A549 (cell line): ENCODE measurements around the gene ATG16L1. TPM values are rescaled to one million over a fixed set of nuclear protein-coding genes. Genes with fewer than 3 reads are reported as not detected.
A peak's percentile ranks its signal among the peaks of the same experiment; 100 is the strongest.

Source experiments
- ATAC-seq, 2 experiments: fragments of 200-7000 bp in 1 of 2; fragments of >200 bp in 1 of 2; cut with Nextera tagmentation in 1 of 2; cut with Tn5 transposase in 1 of 2; 3 replicates each; pipeline versions ENCODE4 v1.8.0 to v1.9.1; 2018 to 2020; ENCODE audit warnings: mild to moderate bottlenecking in 1 of 2, moderate library complexity in 1 of 2
- CTCF ChIA-PET: fragments of 300-600 bp; sonication (Branson Sonifier 250); formaldehyde crosslinking; extraction: SDS; loops from one replicate; lab custom pipeline; 2021; ENCODE audit warnings: antibody characterized with exemption, inconsistent platforms; lab: Yijun Ruan, JAX
- POLR2A ChIA-PET: fragments of 350-600 bp; formaldehyde crosslinking; extraction: SDS; loops from one replicate; lab custom pipeline; 2021; ENCODE audit warnings: antibody characterized with exemption, inconsistent platforms; lab: Yijun Ruan, JAX
- DNase-seq, 2 experiments: peaks; one replicate each; pipeline versions ENCODE4 v3.0.0 to v3.0.0-alpha.2; 2011 to 2016; ENCODE audit warnings: low read depth in 1 of 2, low spot score in 1 of 2
- FAIRE-seq: peaks from 2 replicates; lab custom pipeline; 2011; peaks lifted over from hg19 to GRCh38; lab: Jason Lieb, UNC
- H3K27ac ChIP-seq, 2 experiments: fragments of >200 bp; sonication (Bioruptor Twin); formaldehyde crosslinking; 3 replicates each; pipeline ENCODE4 v1.5.1; 2016 to 2017
- H3K4me1 ChIP-seq: fragments of >200 bp; sonication (Bioruptor Twin); formaldehyde crosslinking; 3 replicates; pipeline ENCODE4 v1.6.1; 2016
- H3K4me2 ChIP-seq: fragments of >200 bp; sonication (Bioruptor Twin); formaldehyde crosslinking; 3 replicates; pipeline ENCODE4 v1.6.1; 2016
- H3K4me3 ChIP-seq: fragments of >200 bp; sonication (Bioruptor Twin); formaldehyde crosslinking; 3 replicates; pipeline ENCODE4 v1.5.1; 2016
- H3K9me3 ChIP-seq: fragments of >200 bp; sonication (Bioruptor Twin); formaldehyde crosslinking; 3 replicates; pipeline ENCODE4 v1.6.1; 2016
- ATOH8 ChIP-seq: fragments of 250-450 bp; sonication (Bioruptor Pico); IDR thresholded peaks from 2 replicates; pipeline ENCODE4 v1.5.0; 2020; ENCODE audit warnings: low read depth, mild to moderate bottlenecking, moderate library complexity
- BCL3 ChIP-seq: fragments of >200 bp; sonication (Bioruptor Twin); formaldehyde crosslinking; IDR thresholded peaks from 3 replicates; pipeline ENCODE4 v1.6.1; 2016
- BHLHE40 ChIP-seq: IDR thresholded peaks from 2 replicates; pipeline ENCODE4 v1.6.1; 2012; ENCODE audit warnings: low read depth, low read length, inconsistent platforms
- CBX2 ChIP-seq: fragments of 200-600 bp; sonication (generic); IDR thresholded peaks from 2 replicates; pipeline ENCODE4 v1.6.1; 2016; ENCODE audit warnings: low read depth, mild to moderate bottlenecking, borderline replicate concordance
- CHD4 ChIP-seq: fragments of 200-600 bp; sonication (generic); IDR thresholded peaks from 2 replicates; pipeline ENCODE4 v1.6.1; 2016; ENCODE audit warnings: antibody characterized with exemption, mild to moderate bottlenecking, borderline replicate concordance
- CTCF ChIP-seq: fragments of >200 bp; sonication (Bioruptor Twin); formaldehyde crosslinking; IDR thresholded peaks from 3 replicates; pipeline ENCODE4 v1.5.1; 2016
- E2F6 ChIP-seq: IDR thresholded peaks from 2 replicates; pipeline ENCODE4 v1.6.1; 2012; ENCODE audit warnings: low read depth, borderline replicate concordance
- EHF ChIP-seq: fragments of 250-450 bp; sonication (Bioruptor Pico); IDR thresholded peaks from 2 replicates; pipeline ENCODE4 v1.5.0; 2020; ENCODE audit warnings: mild to moderate bottlenecking
- EHMT2 ChIP-seq: fragments of 200-600 bp; sonication (generic); IDR thresholded peaks from 2 replicates; pipeline ENCODE4 v1.6.1; 2016; ENCODE audit warnings: antibody characterized with exemption, low read depth, mild to moderate bottlenecking, moderate library complexity
- FOSB ChIP-seq: fragments of 250-450 bp; sonication (Bioruptor Pico); IDR thresholded peaks from 2 replicates; pipeline ENCODE4 v1.5.0; 2020; ENCODE audit warnings: mild to moderate bottlenecking, moderate library complexity
- FOXS1 ChIP-seq: fragments of 250-450 bp; sonication (Bioruptor Pico); IDR thresholded peaks from 2 replicates; pipeline ENCODE4 v1.5.0; 2020; ENCODE audit warnings: mild to moderate bottlenecking, moderate library complexity
- HOXB13 ChIP-seq: fragments of 250-450 bp; sonication (Bioruptor Pico); IDR thresholded peaks from 2 replicates; pipeline ENCODE4 v1.5.0; 2020; ENCODE audit warnings: low read depth, mild to moderate bottlenecking, moderate library complexity
- HOXB5 ChIP-seq: fragments of 250-450 bp; sonication (Bioruptor Pico); IDR thresholded peaks from 2 replicates; pipeline ENCODE4 v1.5.0; 2020; ENCODE audit warnings: mild to moderate bottlenecking, moderate library complexity
- JUN ChIP-seq, 2 experiments: fragments of >200 bp; sonication (Bioruptor Twin); formaldehyde crosslinking; IDR thresholded peaks; 2 replicates in 1 of 2; 3 replicates in 1 of 2; pipeline ENCODE4 v1.6.1; 2016 to 2017
- JUNB ChIP-seq: fragments of >200 bp; sonication (Bioruptor Twin); formaldehyde crosslinking; IDR thresholded peaks from 2 replicates; pipeline ENCODE4 v1.6.1; 2016
- KDM5A ChIP-seq: fragments of 200-600 bp; sonication (generic); IDR thresholded peaks from 2 replicates; pipeline ENCODE4 v1.6.1; 2016; ENCODE audit warnings: antibody characterized with exemption, mild to moderate bottlenecking
- MAFK ChIP-seq: fragments of 450-650 bp; IDR thresholded peaks from 2 replicates; pipeline ENCODE4 v1.6.1; 2014; ENCODE audit not compliant: partially characterized antibody
- MAX ChIP-seq: IDR thresholded peaks from 2 replicates; pipeline ENCODE4 v1.6.1; 2012
- NPAS2 ChIP-seq: fragments of 250-450 bp; sonication (Bioruptor Pico); IDR thresholded peaks from 2 replicates; pipeline ENCODE4 v1.8.0; 2022; ENCODE audit warnings: mild to moderate bottlenecking, moderate library complexity, borderline replicate concordance
- NR3C1 ChIP-seq: fragments of >200 bp; sonication (Bioruptor Twin); formaldehyde crosslinking; IDR thresholded peaks from 3 replicates; pipeline ENCODE4 v1.6.1; 2017
- PHF8 ChIP-seq: fragments of 200-600 bp; sonication (generic); IDR thresholded peaks from 2 replicates; pipeline ENCODE4 v1.6.1; 2016; ENCODE audit warnings: low read depth, mild to moderate bottlenecking, antibody characterized with exemption, moderate library complexity, borderline replicate concordance
- POLR2A ChIP-seq: IDR thresholded peaks from 2 replicates; pipeline ENCODE4 v1.6.1; 2012; ENCODE audit warnings: mild to moderate bottlenecking, low read length
- POLR2AphosphoS2 ChIP-seq: conservative IDR thresholded peaks from 2 replicates; pipeline ENCODE4 v1.6.1; 2012; ENCODE audit warnings: low read length, improper control_type of control experiment, inconsistent platforms
- RARB ChIP-seq: fragments of 250-450 bp; sonication (Bioruptor Pico); IDR thresholded peaks from 2 replicates; pipeline ENCODE4 v1.8.0; 2021; ENCODE audit warnings: mild to moderate bottlenecking, moderate library complexity
- RCOR1 ChIP-seq: fragments of 150-350 bp; IDR thresholded peaks from 2 replicates; pipeline ENCODE4 v1.6.1; 2014; ENCODE audit warnings: antibody characterized with exemption, low read length, low read depth
- RFX5 ChIP-seq: fragments of 450-650 bp; IDR thresholded peaks from 2 replicates; pipeline ENCODE4 v1.7.1; 2014; ENCODE audit warnings: antibody characterized with exemption, mild to moderate bottlenecking, moderate library complexity
- RNF2 ChIP-seq: fragments of 200-600 bp; sonication (generic); IDR thresholded peaks from 2 replicates; pipeline ENCODE4 v1.6.1; 2016; ENCODE audit warnings: low read depth, mild to moderate bottlenecking, antibody characterized with exemption, moderate library complexity, borderline replicate concordance
- SMC3 ChIP-seq: fragments of >200 bp; sonication (Bioruptor Twin); formaldehyde crosslinking; IDR thresholded peaks from 3 replicates; pipeline ENCODE4 v1.6.1; 2018; ENCODE audit warnings: inconsistent platforms
- SREBF2 ChIP-seq: fragments of 450-650 bp; IDR thresholded peaks from 2 replicates; pipeline ENCODE4 v1.6.1; 2014; ENCODE audit warnings: mild to moderate bottlenecking, moderate library complexity
- ZSCAN20 ChIP-seq: fragments of 250-450 bp; sonication (Bioruptor Pico); IDR thresholded peaks from 2 replicates; pipeline ENCODE4 v1.8.0; 2022; ENCODE audit warnings: mild to moderate bottlenecking, moderate library complexity
- WGBS: methylation state at CpG from one replicate; pipeline ENCODE4 v1.1.6; 2017; ENCODE audit errors: missing lambda C conversion rate; 5-methylcytosine and 5-hydroxymethylcytosine counted together
- polyA plus RNA-seq, 4 experiments: library from polyadenylated mRNA; depleted of rRNA in 3 of 4; stranded (reverse); fragments of >200 nt; fragmentation: RNase III in 1 of 4; extraction: RNeasy Plus Mini Kit Qiagen cat#74134 plus additional on column Dnase treatment in 1 of 4; gene quantifications; 2 replicates in 3 of 4; 3 replicates in 1 of 4; pipeline ENCODE4 v1.2.3, GENCODE V29; 2011 to 2017

Gene ATG16L1
- polyA plus RNA-seq, 2 of the 4 experiments (the other 2 are of a cell fraction) = 45.1 to 70.9 TPM

- TF ChIP-seq BCL3 = no peak
- TF ChIP-seq PHF8 = no peak
- no peak for TF ChIP-seq HOXB5 (CRISPR knock-in tag)
- no peak for TF ChIP-seq NR3C1
- no peak for TF ChIP-seq CTCF
- no peak for TF ChIP-seq CHD4
- TF ChIP-seq CBX2 = no peak
These were observed 85.1 kb downstream of the ATG16L1 start (continued) for GRCh38 chr2:233336541-233336940.

- Histone ChIP-seq H3K4me1 (0 out of 3 replicates have a peak, but pooled peaks cover 3% of the 10 kb centered on the region), H3K9me3 (peaks cover 5% of the 10 kb centered on the region; the same call in 1 of the 3 replicates), H3K4me3 (no peak overlapping the region), H3K27ac (no peak overlapping the region), H3K4me2 (no peak overlapping the region)
- FAIRE-seq (no peak), ATAC-seq (peak; percentile 35 to 54; a peak in 3 of 6 replicates), DNase-seq (no peak)
- POLR2A ChIA-PET = no interaction called here
- CTCF ChIA-PET = interaction anchor here (0.9 to 2.4 kb wide), 7 partner anchors 9 to 56 kb away, joined by 3 to 7 read pairs (median 3); partner anchors contain the start of gene DGKD
- TF ChIP-seq RARB (CRISPR knock-in tag) (no peak), JUNB (no peak), KDM5A (no peak), JUN (IDR thresholded peaks at IDR 0.05) (no peak), FOSB (CRISPR knock-in tag) (no peak), HOXB13 (CRISPR knock-in tag) (no peak)
- WGBS = 77% methylated on average over 5 of the region's 5 CpGs
These were observed 86.6 kb downstream of the ATG16L1 start for GRCh38 chr2:233338046-233338445.

- POLR2A ChIA-PET = no interaction called here
- WGBS = 72% methylated on average over 3 of the region's 3 CpGs
- 0 out of 3 replicates have a peak, but pooled peaks cover 3% of the 10 kb centered on the region for H3K4me1 ChIP-seq
- TF ChIP-seq POLR2AphosphoS2 (no peak), MAX (no peak), RFX5 (no peak), CBX2 (no peak), FOSB (CRISPR knock-in tag) (no peak), EHF (no peak), NPAS2 (CRISPR knock-in tag) (no peak), ZSCAN20 (no peak), EHMT2 (no peak), POLR2A (no peak), ATOH8 (no peak), NR3C1 (no peak), BHLHE40 (no peak), SREBF2 (no peak), E2F6 (no peak), FOXS1 (CRISPR knock-in tag) (no peak), MAFK (no peak), RCOR1 (no peak), RNF2 (no peak), SMC3 (no peak)
- H3K27ac ChIP-seq = no peak overlapping the region
- no peak overlapping the region for H3K4me3 ChIP-seq
- DNase-seq (no peak), ATAC-seq (no peak), FAIRE-seq (no peak)
- no peak overlapping the region for H3K4me2 ChIP-seq
- CTCF ChIA-PET = interaction anchor here (0.6 to 2.4 kb wide), 6 partner anchors 9 to 120 kb away, joined by 3 to 7 read pairs (median 4); no protein-coding TSS in a partner anchor
- peaks cover 5% of the 10 kb centered on the region; the same call in 1 of the 3 replicates for H3K9me3 ChIP-seq
These were observed 87.4 kb downstream of the ATG16L1 start for GRCh38 chr2:233338812-233339368.
